SU-DHL-6 (cell line): Measurements from ENCODE around the gene PGBD5.

Source experiments
- H2AFZ ChIP-seq: fragments of 200-600 bp; sonication (generic); 2 replicates; pipeline ENCODE4 v1.6.1; 2014; ENCODE audit warnings: low read depth, mild to moderate bottlenecking, moderate library complexity, mixed read lengths, antibody characterized with exemption, low read length; ENCODE audit not compliant: severe bottlenecking
- H3F3A ChIP-seq: fragments of 200-600 bp; shearing (Covaris generic); 2 replicates; pipeline ENCODE4 v1.6.0; 2016; ENCODE audit warnings: antibody characterized with exemption, mild to moderate bottlenecking; ENCODE audit not compliant: insufficient read depth
- H3K27ac ChIP-seq: fragments of 200-600 bp; sonication (generic); 2 replicates; pipeline ENCODE4 v1.5.1; 2016; ENCODE audit warnings: low read depth, mild to moderate bottlenecking, low read length, moderate library complexity, mixed read lengths
- H3K27me3 ChIP-seq: fragments of 200-600 bp; sonication (generic), shearing (Covaris generic); 2 replicates; pipeline ENCODE4 v1.6.0; 2014; ENCODE audit warnings: mild to moderate bottlenecking, low read length
- H3K36me3 ChIP-seq: fragments of 200-600 bp; sonication (generic); 2 replicates; pipeline ENCODE4 v1.6.1; 2014; ENCODE audit warnings: mild to moderate bottlenecking, low read length, mixed read lengths
- H3K4me2 ChIP-seq: fragments of 300-600, 200-600 bp; shearing (Covaris generic), sonication (generic); 2 replicates; pipeline ENCODE4 v1.6.0; 2014; ENCODE audit warnings: low read length, low read depth, mild to moderate bottlenecking; ENCODE audit not compliant: poor library complexity, severe bottlenecking
- H3K4me3 ChIP-seq: fragments of 200-600 bp; sonication (generic); 2 replicates; pipeline ENCODE4 v1.5.1; 2014; ENCODE audit warnings: antibody characterized with exemption, low read length, mild to moderate bottlenecking, mixed read lengths; ENCODE audit not compliant: insufficient read depth, poor library complexity, severe bottlenecking
- H3K79me2 ChIP-seq: fragments of 200-600 bp; sonication (generic); 2 replicates; pipeline ENCODE4 v1.6.1; 2014; ENCODE audit warnings: mild to moderate bottlenecking, low read length, moderate library complexity; ENCODE audit not compliant: insufficient read depth
- H3K9ac ChIP-seq: fragments of 200-600 bp; sonication (generic); 2 replicates; pipeline ENCODE4 v1.7.0; 2014; ENCODE audit warnings: mild to moderate bottlenecking, low read length
- H3K9me2 ChIP-seq: fragments of 200-600 bp; sonication (generic); replicated peaks from 2 replicates; pipeline ENCODE4 v1.6.1; 2014; ENCODE audit warnings: low read length; ENCODE audit not compliant: insufficient read depth
- H3K9me3 ChIP-seq: fragments of 200-600 bp; sonication (generic); 2 replicates; pipeline ENCODE4 v1.6.1; 2014; ENCODE audit warnings: low read length, mixed read lengths; ENCODE audit not compliant: insufficient read depth
- H4K20me1 ChIP-seq: fragments of 200-600 bp; sonication (generic); 2 replicates; pipeline ENCODE4 v1.6.1; 2014; ENCODE audit warnings: low read depth, mild to moderate bottlenecking, antibody characterized with exemption, low read length, moderate library complexity, mixed read lengths
- EZH2phosphoT487 ChIP-seq: fragments of 200-600 bp; sonication (generic), shearing (Covaris generic); conservative IDR thresholded peaks from 2 replicates; pipeline ENCODE4 v1.6.1; 2018; ENCODE audit warnings: mild to moderate bottlenecking, antibody characterized with exemption, low read length, moderate library complexity, mixed read lengths
- TF ChIP-seq, protein P1 (sequence below): fragments of 200-600 bp; sonication (generic); IDR thresholded peaks from one replicate; pipeline ENCODE4 v1.5.1; 2017; ENCODE audit warnings: antibody characterized with exemption, mild to moderate bottlenecking, low read length, moderate library complexity; ENCODE audit not compliant: insufficient read depth, poor library complexity, severe bottlenecking

PGBD5 gene

DNA sequence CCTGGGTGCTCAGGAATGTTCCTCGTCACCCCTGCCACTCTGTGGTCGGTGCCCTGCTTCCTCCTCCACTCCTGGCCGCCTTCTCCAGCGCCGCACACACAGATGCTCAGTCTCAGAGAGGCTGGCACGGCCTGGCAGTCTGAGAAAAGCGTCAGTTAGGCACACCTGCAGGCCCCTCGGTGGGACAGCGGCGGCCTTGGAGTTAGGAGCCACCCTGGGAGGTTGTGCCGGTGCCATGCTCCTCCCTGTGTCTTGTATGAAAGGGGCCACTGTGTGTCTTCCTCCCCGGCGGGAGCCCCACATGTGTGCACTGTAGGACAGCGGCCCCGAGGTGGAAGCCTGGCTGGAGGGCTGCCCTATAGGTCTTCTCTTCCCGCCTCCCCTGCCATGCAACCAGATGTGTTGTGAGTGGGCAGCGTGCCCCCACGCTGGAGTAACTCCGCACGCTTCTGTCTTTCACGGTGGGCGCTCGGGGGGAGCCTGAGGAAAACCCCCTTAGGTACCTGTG is 145.2 kb downstream of the PGBD5 start:
- H3K4me2 ChIP-seq, result no peak overlapping the region
- H3F3A ChIP-seq, result no peaks in the 10 kb centered on the region
- H3K79me2 ChIP-seq, result no peaks in the 10 kb centered on the region
- H4K20me1 ChIP-seq, result no peaks in the 10 kb centered on the region
- no peak overlapping the region for H3K9ac ChIP-seq
- H3K9me3 ChIP-seq, result no peaks in the 10 kb centered on the region
- H3K9me2 ChIP-seq, result no peaks in the 10 kb centered on the region
- H3K27me3 ChIP-seq, result no peaks in the 10 kb centered on the region
- H2AFZ ChIP-seq, result no peak overlapping the region
- no peak overlapping the region for H3K27ac ChIP-seq
- H3K4me3 ChIP-seq, result no peak overlapping the region
- H3K36me3 ChIP-seq, result no peaks in the 10 kb centered on the region
- TF ChIP-seq, protein P1, sequence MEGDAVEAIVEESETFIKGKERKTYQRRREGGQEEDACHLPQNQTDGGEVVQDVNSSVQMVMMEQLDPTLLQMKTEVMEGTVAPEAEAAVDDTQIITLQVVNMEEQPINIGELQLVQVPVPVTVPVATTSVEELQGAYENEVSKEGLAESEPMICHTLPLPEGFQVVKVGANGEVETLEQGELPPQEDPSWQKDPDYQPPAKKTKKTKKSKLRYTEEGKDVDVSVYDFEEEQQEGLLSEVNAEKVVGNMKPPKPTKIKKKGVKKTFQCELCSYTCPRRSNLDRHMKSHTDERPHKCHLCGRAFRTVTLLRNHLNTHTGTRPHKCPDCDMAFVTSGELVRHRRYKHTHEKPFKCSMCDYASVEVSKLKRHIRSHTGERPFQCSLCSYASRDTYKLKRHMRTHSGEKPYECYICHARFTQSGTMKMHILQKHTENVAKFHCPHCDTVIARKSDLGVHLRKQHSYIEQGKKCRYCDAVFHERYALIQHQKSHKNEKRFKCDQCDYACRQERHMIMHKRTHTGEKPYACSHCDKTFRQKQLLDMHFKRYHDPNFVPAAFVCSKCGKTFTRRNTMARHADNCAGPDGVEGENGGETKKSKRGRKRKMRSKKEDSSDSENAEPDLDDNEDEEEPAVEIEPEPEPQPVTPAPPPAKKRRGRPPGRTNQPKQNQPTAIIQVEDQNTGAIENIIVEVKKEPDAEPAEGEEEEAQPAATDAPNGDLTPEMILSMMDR, result no peak
- no peak for TF ChIP-seq EZH2phosphoT487

DNA sequence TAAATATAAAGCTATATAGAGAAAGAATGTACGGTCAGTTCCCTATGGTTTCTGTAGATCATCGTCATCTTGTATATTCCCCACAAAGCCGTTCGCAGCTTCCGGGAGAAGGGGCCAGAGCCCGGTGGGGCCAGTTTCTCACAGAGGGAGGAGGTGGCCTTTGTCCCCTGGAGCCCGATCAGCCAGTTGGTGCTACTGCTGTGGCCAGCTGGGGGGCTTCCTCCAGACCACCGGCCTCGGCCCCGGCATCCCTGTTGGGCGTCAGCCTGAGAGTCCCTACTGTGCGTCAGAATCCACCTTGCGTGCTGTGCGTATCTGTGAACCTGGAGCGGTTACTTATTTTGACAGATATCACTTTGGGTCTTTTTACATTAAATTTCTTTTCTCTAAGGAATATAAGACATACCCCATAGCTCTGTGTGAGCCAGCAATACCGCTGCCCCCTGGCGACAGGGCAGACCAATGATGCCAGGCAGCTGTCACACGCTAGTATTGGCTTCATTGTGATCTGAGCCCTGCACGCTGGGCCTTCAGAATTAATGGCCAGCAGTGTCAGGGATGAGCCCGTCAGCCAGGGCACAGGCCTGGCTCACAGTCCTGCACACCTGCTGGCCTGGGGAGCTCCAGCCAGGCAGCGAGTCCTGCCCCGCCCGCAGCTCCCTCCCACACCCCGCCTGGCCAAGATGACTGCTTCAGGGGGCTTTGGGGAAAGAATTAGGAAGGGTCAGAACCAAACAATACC is 145.9 kb downstream of the PGBD5 start:
- no peak for TF ChIP-seq EZH2phosphoT487
- TF ChIP-seq, protein P1, result no peak
- no peak overlapping the region for H3K4me3 ChIP-seq
- no peaks in the 10 kb centered on the region for H3F3A ChIP-seq
- H2AFZ ChIP-seq, result no peak overlapping the region
- H4K20me1 ChIP-seq, result no peaks in the 10 kb centered on the region
- H3K27ac ChIP-seq, result no peak overlapping the region
- H3K9me3 ChIP-seq, result no peaks in the 10 kb centered on the region
- H3K79me2 ChIP-seq, result no peaks in the 10 kb centered on the region
- H3K9ac ChIP-seq, result no peak overlapping the region
- H3K36me3 ChIP-seq, result no peaks in the 10 kb centered on the region
- H3K9me2 ChIP-seq, result no peaks in the 10 kb centered on the region
- no peaks in the 10 kb centered on the region for H3K27me3 ChIP-seq
- no peak overlapping the region for H3K4me2 ChIP-seq

DNA sequence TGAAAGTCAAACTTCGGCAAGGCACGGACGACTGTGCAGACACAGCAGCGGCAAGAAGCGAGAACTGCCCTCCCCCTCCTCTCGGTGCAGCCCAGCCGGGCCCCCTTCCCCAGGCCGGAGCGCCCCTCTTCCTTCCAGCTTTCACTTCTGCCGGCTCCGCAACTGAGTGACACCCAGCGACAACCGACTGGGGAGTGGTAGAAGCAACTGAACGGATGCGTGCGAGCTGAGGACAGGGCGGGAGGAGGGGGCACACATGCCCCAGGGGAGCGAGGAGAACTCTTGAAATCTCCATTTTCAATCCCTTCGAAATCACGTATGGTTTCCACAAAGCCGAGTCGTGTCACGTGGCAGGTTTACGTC is 146.6 kb downstream of the PGBD5 start:
- no peak overlapping the region for H3K9ac ChIP-seq
- TF ChIP-seq, protein P1, result no peak
- no peak for TF ChIP-seq EZH2phosphoT487
- H3K9me3 ChIP-seq, result no peaks in the 10 kb centered on the region
- no peaks in the 10 kb centered on the region for H3K27me3 ChIP-seq
- H3K36me3 ChIP-seq, result no peaks in the 10 kb centered on the region; the same call in 1 of the 2 replicates
- H3K27ac ChIP-seq, result no peak overlapping the region
- H3K4me2 ChIP-seq, result no peak overlapping the region
- H4K20me1 ChIP-seq, result no peaks in the 10 kb centered on the region
- H2AFZ ChIP-seq, result no peak overlapping the region
- H3F3A ChIP-seq, result no peaks in the 10 kb centered on the region
- H3K79me2 ChIP-seq, result no peaks in the 10 kb centered on the region
- H3K9me2 ChIP-seq, result no peaks in the 10 kb centered on the region
- no peak overlapping the region for H3K4me3 ChIP-seq
